DOHH2 (cell line): Measurements from ENCODE around the gene CYP4F11.

Experiments
- H3F3A ChIP-seq: fragments of 200-600 bp; sonication (generic), shearing (Covaris generic); 2 replicates; pipeline ENCODE4 v1.6.0; 2016; ENCODE audit warnings: antibody characterized with exemption, mild to moderate bottlenecking; ENCODE audit not compliant: control insufficient read depth, insufficient read depth
- H3K27ac ChIP-seq: fragments of 200-600 bp; sonication (generic); 2 replicates; pipeline ENCODE4 v1.5.1; 2014; ENCODE audit warnings: low read depth, mild to moderate bottlenecking, low read length, moderate library complexity
- H3K27me3 ChIP-seq: fragments of 200-600 bp; sonication (generic); 2 replicates; pipeline ENCODE4 v1.6.1; 2014; ENCODE audit warnings: mild to moderate bottlenecking, low read length, mixed read lengths; ENCODE audit not compliant: control insufficient read depth
- H3K36me3 ChIP-seq: fragments of 200-600 bp; sonication (generic); 2 replicates; pipeline ENCODE4 v1.6.1; 2014; ENCODE audit warnings: mild to moderate bottlenecking, low read length, moderate library complexity, mixed read lengths; ENCODE audit not compliant: control insufficient read depth
- H3K4me1 ChIP-seq: fragments of 200-600 bp; sonication (generic); 2 replicates; pipeline ENCODE4 v1.6.1; 2014; ENCODE audit warnings: mild to moderate bottlenecking, low read length, mixed read lengths; ENCODE audit not compliant: control insufficient read depth
- H3K4me2 ChIP-seq: fragments of 200-600 bp; sonication (generic); 2 replicates; pipeline ENCODE4 v1.6.0; 2014; ENCODE audit warnings: mild to moderate bottlenecking, low read length, moderate library complexity
- H3K4me3 ChIP-seq: fragments of 200-600 bp; sonication (generic); 2 replicates; pipeline ENCODE4 v1.5.1; 2014; ENCODE audit warnings: mild to moderate bottlenecking, low read length, mixed read lengths
- H3K79me2 ChIP-seq: fragments of 200-600 bp; sonication (generic); 2 replicates; pipeline ENCODE4 v1.6.1; 2014; ENCODE audit warnings: mild to moderate bottlenecking, low read length, mixed read lengths; ENCODE audit not compliant: control insufficient read depth
- H3K9me2 ChIP-seq: fragments of 200-600 bp; sonication (generic); replicated peaks from 2 replicates; pipeline ENCODE4 v1.6.1; 2014; ENCODE audit warnings: mild to moderate bottlenecking, low read length, mixed read lengths; ENCODE audit not compliant: control insufficient read depth
- H3K9me3 ChIP-seq: fragments of 200-600 bp; sonication (generic); 2 replicates; pipeline ENCODE4 v1.6.1; 2014; ENCODE audit warnings: antibody characterized with exemption, low read length, mixed read lengths; ENCODE audit not compliant: control insufficient read depth, insufficient read depth
- H4K20me1 ChIP-seq: fragments of 200-600 bp; sonication (generic); 2 replicates; pipeline ENCODE4 v1.6.0; 2014; ENCODE audit warnings: low read depth, mild to moderate bottlenecking, antibody characterized with exemption, low read length, moderate library complexity; ENCODE audit not compliant: control insufficient read depth, insufficient read depth
- CTCF ChIP-seq: fragments of 200-600 bp; sonication (generic); IDR thresholded peaks from one replicate; pipeline ENCODE4 v1.5.1; 2014; ENCODE audit warnings: antibody characterized with exemption, mild to moderate bottlenecking, low read depth, low read length; ENCODE audit not compliant: poor library complexity, severe bottlenecking
- EZH2phosphoT487 ChIP-seq: fragments of 200-600 bp; sonication (generic); IDR thresholded peaks from 2 replicates; pipeline ENCODE4 v1.6.1; 2017; ENCODE audit warnings: borderline replicate concordance, mild to moderate bottlenecking, antibody characterized with exemption, low read length, moderate library complexity, mixed read lengths

Gene CYP4F11, protein sequence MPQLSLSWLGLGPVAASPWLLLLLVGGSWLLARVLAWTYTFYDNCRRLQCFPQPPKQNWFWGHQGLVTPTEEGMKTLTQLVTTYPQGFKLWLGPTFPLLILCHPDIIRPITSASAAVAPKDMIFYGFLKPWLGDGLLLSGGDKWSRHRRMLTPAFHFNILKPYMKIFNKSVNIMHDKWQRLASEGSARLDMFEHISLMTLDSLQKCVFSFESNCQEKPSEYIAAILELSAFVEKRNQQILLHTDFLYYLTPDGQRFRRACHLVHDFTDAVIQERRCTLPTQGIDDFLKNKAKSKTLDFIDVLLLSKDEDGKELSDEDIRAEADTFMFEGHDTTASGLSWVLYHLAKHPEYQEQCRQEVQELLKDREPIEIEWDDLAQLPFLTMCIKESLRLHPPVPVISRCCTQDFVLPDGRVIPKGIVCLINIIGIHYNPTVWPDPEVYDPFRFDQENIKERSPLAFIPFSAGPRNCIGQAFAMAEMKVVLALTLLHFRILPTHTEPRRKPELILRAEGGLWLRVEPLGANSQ

GRCh38 chr19:15934332-15935078, at the start of gene CYP4F11:
CYP4F11 (minus strand) TSS chr19:15934529; CDS start chr19:15934408, 121 bp downstream.
- Histone ChIP-seq H3K27ac (no peak within 1 kb of the TSS), H3K4me2 (no peak within 1 kb of the TSS), H3K9me3 (no peaks in the 10 kb centered on the region; the same call in 1 of the 2 replicates)

GRCh38 chr19:15979293-15979692, 45.0 kb upstream of the CYP4F11 start:
- Histone ChIP-seq H3K4me1 (no peaks in the 10 kb centered on the region), H3K27ac (no peak overlapping the region), H3K9me2 (no peaks in the 10 kb centered on the region), H3K4me3 (no peak overlapping the region), H3K4me2 (no peak overlapping the region), H3K79me2 (no peaks in the 10 kb centered on the region), H3K36me3 (no peaks in the 10 kb centered on the region), H4K20me1 (no peaks in the 10 kb centered on the region), H3K9me3 (no peaks in the 10 kb centered on the region), H3K27me3 (no peaks in the 10 kb centered on the region), H3F3A (no peaks in the 10 kb centered on the region)
- TF ChIP-seq CTCF (no peak), EZH2phosphoT487 (no peak)

More at GRCh38 chr19:15934332-15935078, at the start of gene CYP4F11:
- TF ChIP-seq CTCF (no peak), EZH2phosphoT487 (no peak)
- Histone ChIP-seq H3F3A (no peaks in the 10 kb centered on the region), H3K27me3 (no peaks in the 10 kb centered on the region), H3K79me2 (no peaks in the 10 kb centered on the region), H3K9me2 (no peaks in the 10 kb centered on the region), H3K36me3 (no peaks in the 10 kb centered on the region), H4K20me1 (no peaks in the 10 kb centered on the region), H3K4me3 (no peak within 1 kb of the TSS), H3K4me1 (no peaks in the 10 kb centered on the region)

DNA sequence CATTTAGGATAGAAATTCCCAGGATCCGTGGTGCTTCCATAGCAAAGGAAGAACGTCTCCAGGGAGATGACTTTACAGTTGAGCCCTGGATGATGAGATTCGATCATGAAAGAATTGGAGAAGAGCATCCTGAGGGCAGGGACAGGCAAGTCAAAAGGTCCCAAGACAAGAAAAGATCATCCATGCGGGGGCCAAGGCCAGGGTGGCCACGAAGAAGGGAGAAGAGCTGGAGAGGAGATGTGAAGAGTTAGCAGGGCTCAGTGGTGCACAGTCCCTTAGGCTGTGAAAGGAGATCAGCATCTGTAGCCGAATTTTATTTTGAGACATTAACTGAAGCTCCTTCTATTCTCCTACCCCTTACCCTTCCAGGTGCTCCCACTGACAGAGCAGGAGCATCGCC, 43.4 kb upstream of the CYP4F11 start:
- Histone ChIP-seq H3K36me3 (no peaks in the 10 kb centered on the region), H3K4me2 (no peak overlapping the region), H3K9me2 (no peaks in the 10 kb centered on the region), H3K27ac (no peak overlapping the region), H3K4me1 (no peaks in the 10 kb centered on the region), H3K4me3 (no peak overlapping the region), H3K9me3 (no peaks in the 10 kb centered on the region), H4K20me1 (no peaks in the 10 kb centered on the region), H3F3A (no peaks in the 10 kb centered on the region), H3K27me3 (no peaks in the 10 kb centered on the region), H3K79me2 (no peaks in the 10 kb centered on the region)
- TF ChIP-seq EZH2phosphoT487 (no peak), CTCF (no peak)
